HG02852 (cell line): Measurements from ENCODE around the gene ETV6.

ENCODE experiments used
- ATAC-seq: cut with Tn5 transposase; IDR thresholded peaks from one replicate; pipeline ENCODE4 v1.9.1; 2021; ENCODE audit warnings: mild to moderate bottlenecking, moderate library complexity; ENCODE audit not compliant: unreplicated experiment

ETV6 gene

DNA sequence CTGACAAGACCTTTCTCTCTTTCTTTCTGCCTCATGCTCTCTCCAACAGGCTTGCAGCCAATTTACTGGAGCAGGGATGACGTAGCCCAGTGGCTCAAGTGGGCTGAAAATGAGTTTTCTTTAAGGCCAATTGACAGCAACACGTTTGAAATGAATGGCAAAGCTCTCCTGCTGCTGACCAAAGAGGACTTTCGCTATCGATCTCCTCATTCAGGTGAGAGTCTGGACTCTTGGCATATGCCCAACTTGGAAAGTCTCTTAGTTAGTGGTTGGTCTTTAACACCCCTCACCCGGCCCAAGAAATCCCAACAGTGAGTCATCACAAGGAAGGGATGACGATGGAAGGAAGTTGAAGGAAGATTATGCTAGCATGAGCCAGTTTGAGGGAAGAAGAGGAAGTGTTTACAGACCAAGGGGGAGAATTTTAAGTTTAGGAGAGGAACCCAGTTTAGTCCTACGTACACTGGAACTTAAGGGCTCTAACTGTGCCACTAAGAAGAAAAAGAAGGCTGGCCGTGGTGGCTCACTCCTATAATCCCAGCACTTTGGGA, 189.7 kb downstream of the ETV6 start:
- ATAC-seq: no peak

DNA sequence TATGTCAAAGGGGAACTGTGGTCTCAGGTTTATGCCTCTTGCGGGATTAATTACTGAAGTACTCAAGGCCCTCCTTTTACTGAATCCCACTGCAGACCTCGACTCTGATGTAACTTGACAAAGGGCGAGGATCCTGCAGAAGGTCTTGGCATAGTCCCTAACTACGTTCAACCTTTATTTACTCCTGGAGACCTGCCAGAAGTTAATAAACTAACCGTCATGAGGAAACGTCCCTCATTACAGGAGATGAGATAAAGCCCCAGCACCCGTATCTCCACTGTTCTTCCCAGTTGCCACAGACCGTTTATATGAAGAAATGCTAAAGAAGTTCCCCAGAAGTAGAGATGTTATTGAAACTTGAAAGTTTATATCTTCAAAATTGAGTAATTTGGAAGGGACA, 190.9 kb downstream of the ETV6 start:
- no peak for ATAC-seq

DNA sequence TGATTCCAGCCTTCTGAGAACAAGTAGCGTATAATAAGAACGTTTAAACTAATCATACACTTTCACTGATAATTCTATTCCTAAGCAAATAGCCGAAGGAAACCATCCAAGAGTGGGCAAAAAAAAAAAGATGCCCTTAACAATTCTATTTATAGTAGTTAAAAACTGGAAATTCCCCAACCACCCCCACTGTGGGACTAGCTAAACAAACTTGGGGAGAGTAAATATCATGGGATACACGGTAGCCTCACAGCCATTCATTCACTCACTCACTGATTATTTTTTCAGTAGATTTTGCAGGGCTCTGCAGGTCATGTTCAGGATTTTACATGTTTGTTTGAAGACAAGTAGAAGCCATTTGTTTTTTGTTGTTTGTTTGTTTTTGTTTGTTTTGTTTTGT, 197.0 kb downstream of the ETV6 start:
- ATAC-seq: no peak

DNA sequence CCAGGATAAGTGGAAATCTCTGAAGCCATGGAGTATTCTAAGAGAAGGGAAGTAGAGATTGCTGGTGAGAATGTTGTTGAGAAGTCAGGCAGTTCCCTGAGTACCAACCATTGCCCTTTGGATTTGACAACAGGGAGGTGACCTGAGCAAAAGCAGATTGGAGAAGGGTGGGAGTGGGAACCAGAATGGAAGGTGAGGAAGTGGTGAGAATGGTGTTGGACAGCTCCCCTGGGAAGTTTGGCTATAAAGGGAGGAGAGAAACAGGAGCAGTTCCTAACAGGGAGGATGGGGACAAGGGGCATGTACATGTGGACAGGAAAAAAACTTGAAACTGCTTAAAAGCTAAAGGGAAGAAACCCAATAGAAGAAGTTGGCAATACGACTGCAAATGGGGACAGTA, 198.1 kb downstream of the ETV6 start:
- no peak for ATAC-seq

DNA sequence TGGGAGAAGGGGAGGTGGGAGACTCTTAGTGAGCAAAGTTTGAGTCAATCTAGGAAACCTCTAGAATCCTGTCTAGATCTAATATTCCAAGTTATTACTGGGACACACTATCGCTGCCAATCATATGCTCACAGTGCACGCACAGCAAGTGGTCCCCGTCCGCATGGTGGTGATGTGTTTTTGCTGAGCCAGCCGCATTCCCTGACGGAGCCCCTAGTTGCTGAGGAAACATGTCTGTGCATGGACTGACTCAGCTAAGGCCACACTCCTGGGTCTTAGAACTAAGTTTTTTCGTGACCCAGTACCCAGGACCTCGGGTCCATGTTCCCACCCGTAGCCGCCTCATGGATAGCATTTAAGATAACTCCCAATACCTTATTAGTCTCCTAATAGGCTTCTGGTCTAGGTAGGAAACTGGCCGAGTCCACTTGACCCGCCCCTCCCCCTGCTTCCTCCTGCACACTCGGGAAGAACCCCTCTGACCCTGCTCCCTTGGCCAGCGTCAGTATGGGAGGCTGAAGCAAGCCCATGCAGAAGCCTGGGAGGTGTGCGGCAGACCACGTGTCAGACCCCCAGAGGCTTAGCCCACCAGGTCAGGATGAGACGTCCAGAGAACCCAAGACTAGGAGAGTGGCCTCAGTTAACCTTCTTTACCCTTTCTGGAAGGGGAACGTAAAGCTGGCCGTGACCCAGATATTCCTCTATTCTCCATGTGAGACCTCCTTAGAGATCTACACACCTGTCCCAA, 200.5 kb downstream of the ETV6 start:
- no peak for ATAC-seq

DNA sequence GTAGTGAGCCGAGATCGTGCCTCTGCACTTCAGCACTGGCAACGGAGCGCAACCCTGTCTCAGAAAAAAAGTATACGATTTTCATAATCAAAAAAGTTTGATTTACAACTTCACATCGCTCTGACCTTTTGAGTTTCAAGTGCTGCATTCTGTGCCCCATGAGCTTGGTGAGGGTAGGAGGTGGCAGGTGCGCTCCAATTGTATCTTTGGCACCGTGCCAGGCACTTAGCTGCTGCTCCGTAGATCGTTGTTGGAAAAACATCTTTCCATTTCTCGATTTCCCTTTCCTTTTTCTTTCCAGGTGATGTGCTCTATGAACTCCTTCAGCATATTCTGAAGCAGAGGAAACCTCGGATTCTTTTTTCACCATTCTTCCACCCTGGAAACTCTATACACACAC, 203.7 kb downstream of the ETV6 start:
- no peak for ATAC-seq

DNA sequence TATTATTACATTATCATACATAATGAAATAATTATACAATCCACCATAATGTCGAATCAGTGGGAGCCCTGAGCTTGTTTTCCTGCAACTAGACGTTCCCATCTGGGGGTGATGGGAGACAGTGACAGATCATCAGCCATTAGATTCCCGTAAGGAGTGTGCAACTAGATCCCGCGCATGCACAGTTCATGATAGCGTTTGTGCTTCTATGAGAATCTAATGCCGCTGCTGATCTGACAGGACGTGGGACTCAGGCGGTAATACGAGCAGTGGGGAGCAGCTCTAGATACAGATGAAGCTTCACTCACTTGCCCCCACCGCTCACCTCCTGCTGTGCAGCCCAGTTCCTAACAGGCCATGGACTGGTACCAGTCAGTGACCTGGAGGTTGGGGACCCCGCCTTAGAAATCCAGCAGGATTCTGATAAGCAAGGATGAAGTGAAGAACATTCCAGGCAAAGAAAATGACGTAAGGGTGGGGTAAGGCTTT, 204.6 kb downstream of the ETV6 start:
- no peak for ATAC-seq

DNA sequence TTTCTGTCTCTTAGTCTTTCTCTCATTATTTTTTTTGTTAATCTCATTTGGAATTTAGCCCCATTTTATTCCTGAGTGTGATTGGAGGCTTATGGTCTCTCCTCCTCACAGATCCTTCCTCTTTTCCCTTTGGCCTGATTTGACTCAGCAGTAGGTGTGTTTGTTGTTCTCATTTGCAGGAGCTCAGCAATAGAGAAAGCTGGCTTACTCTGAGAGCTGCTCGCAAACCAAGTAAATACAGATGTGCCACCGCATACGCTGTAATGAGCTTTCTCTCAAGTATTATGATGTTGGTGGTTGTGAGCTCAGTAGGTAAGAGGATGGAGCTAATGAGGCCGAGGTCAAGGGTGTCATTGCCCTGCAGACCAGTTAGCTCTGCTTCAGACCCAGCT, 206.5 kb downstream of the ETV6 start:
- peak; percentile 51 for ATAC-seq

DNA sequence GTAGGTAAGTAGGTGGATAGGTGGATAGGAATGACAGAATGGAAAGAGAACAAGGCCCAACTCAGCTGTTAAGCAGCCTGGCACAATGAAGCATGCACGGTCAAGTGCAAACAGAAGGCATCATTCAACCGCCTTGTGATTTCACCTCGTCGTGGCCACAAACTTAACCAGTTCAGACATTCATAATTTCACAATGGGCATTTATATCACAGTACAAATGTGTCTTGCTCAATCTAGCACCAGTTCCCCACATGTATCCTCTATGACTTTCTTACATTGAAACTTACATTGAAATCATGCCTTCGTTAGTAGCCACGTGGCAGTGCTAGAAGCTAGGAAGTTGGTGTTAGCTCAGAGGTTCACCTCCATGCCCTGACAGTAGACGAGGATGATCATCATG, 207.5 kb downstream of the ETV6 start:
- ATAC-seq: no peak

DNA sequence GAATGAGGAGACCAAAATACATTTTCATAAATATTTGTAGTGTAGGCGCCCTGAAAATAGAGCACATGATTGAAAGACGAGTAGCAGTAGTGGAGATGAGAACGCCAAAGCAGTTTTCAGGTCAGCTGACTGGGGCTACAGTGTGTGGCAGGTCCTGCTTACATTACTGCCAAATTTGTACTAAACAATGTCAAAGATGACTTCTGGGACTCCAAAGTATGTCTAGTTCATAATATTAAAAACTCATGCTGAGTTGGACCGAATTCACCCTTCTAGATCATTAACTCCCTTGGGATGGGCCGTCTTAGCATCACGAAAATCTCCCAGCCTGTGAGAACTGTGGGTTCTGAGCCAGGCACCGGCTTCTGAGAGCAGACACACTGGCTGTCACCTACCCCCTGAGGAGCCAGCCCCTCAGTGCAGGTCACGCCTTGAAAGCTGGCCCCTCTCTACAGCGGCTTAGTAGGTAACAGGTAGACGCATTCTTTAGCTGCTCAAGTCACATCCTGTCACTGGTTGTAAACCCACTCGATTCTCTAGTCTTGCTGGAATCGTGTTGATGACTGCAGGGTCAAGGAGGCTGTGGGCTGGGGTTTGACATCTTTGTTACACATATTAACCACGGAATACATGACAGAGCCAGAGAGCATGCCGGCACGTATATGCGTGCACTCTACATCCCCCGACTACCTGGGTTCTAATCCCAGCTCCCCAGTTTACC, 210.4 kb downstream of the ETV6 start:
- ATAC-seq: no peak

DNA sequence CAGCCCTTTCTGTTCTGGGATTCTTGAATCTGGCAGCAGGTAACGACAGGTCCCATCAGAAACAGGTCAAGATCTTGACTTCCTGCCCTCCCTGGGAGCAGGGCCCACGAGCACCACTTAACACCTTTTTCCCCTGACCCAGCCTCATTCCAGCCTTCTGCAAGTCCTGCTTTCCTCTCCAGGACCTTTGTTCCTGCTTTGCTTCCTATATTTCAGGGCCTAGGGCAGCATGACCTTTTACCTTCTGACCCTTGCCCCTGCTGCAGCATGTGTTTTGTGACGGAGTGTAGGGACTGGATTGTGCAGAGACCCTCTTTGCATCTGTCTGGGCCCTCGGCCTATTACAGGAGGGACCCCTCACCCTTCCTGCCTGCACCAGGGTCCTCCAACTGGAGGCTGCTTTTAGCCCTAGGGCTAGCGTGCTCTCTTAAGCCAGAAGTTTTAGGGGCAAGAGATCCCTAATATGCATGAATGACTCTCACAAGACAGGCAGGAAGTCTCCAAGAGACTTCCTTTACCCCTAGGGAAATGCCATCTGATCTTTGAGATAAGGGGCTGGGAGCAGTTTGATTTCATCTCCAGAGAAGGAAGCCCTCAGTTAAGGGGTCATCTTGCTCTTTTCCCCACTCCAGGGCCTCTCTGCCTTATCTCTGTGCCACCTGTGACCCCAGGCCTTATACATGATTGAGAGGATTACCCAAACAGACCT, 211.8 kb downstream of the ETV6 start:
- no peak for ATAC-seq

DNA sequence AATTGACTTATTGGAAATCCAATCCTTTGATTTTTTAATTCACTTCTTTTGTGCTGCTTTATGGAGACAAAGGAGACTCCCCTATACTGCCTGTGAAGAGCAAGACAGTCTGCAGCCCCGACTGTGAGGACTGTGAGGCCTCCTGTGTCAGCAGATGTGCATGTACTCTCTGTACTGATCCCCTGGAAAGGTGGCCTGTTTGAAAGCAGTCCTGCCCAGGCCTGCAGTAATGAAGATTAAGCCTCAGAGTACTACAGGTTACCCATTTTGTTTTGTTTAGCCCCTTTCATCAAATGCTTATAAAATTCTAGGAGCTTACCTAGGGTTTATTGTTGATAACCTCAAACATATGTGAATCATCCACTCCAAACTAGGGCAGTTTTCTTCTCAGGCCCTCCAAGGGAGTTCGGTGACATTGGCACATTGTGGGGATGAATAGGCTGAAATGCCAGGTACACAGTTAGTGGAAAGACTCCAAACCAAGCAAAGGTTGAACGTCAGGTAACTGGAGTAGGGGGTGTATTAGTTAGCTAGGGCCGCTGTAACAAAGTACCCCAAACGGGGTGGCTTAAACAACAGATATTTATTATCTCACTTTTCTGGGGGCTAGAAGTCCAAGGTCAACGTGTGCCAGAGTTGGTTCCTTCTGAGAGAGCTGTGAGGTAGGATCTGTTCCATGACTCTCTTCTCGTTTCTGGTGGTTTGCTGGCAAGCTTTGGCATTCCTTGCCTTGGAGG, 212.6 kb downstream of the ETV6 start:
- ATAC-seq: no peak

DNA sequence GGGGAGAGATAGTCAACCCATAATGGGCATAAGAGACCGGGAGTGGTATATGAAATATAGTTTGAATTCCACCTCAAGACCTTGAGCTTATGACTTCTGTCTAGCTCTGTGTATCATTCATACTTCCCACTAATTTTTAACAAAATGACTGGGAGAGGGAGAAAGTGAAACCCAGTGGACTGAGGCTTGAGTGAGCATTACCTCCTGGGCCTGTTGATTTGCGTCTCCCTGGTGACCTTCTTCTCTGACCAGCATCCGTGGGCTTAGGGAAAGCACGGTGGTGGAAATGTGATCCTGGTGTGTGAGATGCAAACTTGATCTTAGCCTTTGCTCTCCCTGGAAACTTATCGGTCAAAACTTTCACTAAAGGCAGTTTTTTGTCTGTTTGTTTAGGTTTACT, 213.3 kb downstream of the ETV6 start:
- no peak for ATAC-seq

DNA sequence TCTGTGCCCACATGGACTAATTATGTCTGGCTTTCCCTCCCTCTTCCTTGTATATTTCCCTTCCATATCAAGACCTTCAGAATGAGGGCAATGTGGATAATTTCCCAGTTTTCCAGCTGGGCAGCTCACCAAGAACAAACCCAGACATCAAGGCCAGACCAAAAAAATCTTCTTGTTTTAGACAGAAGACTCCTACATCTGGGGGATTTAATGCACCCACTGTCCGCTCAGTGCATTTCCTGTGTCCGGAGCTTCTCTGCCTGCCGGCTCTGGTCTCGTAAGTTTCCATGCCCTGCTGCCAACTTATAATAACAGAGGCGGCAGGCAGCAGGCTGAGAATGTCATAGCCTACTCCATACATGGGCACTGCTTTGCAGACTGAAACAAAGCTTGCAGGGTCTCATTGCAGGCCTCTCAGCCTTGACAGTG, 214.0 kb downstream of the ETV6 start:
- no peak for ATAC-seq

DNA sequence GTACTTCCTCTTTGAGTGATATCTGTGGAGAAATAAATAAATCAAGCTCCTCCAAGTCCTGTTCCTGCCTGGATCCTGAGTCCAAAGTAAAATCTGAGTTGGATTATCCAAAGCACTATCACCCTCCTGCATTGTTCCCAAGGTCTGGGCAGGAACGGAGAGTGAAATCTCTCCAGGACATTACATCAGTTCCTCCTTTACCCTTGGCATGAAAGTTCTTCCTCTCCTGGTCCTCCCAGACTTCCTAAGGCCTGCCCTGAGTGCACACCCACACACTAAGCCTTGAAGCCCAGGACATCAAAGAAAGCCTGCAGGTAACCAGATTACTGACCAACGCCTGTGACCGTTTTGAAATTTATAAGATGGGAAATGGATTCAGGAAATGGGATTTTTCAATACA, 214.5 kb downstream of the ETV6 start:
- no peak for ATAC-seq

DNA sequence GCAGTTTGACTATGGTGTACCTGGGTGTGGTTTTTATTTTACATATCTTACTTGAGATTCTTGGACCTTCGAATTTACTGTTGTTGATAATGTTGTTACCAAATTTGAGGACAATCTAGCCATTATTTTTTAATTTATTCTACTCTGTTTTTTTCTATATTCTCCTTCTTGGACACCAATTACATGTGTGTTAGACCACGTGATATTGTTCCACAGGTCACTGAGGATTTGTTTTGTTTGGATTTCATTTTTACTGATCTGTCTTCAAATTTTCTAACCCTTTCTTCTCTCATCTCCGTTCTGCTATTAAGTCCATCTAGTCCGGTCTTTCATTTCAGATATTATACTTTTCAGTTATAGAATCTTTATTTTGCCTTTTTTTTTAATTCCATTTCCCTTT, 216.3 kb downstream of the ETV6 start:
- no peak for ATAC-seq

DNA sequence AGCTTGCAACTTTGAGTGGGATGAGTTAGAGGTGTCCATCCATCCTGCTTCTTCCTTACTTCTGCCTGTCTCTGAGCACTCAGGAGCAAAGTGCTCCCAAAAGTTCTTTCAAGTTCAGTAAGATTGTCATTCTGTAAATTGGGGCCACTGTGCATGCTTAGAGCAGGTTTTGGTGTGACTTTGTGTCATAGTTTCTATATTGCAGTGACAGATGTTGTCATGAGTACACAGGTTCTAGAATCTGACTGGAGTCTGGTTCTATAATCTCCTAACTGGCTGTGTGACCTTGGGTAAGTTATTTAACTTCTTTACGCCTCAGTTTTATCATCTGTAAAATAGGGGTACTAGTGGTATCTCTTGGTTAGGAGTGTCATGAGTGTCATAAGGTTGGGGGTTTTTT, 218.6 kb downstream of the ETV6 start:
- ATAC-seq: no peak

DNA sequence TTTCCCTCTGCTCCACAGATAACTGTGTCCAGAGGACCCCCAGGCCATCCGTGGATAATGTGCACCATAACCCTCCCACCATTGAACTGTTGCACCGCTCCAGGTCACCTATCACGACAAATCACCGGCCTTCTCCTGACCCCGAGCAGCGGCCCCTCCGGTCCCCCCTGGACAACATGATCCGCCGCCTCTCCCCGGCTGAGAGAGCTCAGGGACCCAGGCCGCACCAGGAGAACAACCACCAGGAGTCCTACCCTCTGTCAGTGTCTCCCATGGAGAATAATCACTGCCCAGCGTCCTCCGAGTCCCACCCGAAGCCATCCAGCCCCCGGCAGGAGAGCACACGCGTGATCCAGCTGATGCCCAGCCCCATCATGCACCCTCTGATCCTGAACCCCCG, 219.9 kb downstream of the ETV6 start:
- ATAC-seq: no peak

DNA sequence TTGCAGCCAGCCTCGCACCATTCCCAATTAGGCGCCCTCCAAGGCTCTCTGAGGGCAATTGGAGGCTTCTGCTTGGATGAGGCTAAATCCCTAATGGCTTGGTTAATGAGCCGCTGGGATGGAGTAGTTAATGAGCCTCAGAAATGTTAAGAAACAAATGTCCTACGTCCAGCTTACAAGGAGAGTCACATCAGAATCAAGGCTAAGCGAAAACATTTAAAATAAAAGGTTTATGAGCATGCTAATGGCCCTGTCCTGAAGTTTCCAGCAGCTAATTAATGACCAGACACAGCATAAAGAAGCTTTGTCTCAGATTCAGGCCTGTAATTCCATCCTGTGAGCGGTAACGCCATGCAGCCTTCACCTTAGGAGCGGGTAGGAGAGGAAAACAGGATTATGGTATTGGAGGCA, 220.6 kb downstream of the ETV6 start:
- no peak for ATAC-seq

DNA sequence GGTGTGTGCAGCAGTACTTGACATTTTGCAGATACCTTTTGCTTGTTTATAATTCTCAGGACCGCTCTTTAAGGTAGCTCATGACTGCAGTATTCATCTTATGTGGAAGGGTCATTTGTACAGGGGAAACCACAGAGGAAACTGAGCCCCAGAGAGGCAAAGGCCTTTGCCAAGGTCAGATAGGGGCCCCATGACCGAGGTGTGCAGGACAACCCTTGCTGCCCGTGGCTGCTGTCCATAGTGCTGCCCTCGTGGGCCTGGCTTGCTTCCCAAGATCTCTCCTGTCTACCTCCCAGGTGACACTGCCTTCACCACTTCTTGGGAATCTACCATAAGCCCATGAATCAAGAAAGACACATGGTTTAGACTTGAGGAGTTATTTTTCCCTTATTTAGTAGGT, 222.6 kb downstream of the ETV6 start:
- ATAC-seq: no peak

DNA sequence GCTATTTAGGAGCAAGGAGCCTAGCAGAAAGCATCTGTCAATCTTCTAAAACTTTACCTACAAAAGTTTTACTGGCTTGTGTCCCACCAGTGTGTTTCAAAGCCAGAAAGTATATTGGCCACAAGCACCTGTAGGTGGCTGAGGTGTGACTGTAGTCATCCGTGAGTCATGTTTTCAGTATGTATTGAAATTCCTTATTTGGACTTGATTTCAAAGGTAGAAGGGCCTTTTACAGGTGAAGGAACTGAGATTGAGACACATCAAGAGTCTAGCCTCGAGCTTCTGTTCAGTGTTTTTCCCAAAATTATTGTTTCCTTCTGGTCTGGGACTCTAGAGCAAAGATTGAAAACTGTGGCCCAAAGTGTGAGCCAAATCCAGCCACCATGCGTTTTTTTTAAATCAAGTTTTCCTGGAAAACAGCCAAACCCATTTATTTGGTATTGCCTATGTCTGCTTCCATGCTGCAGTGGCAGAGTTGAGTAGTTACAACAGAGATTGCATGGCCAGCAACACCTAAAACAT, 226.0 kb downstream of the ETV6 start:
- ATAC-seq: no peak
